ENCODE results near the gene SLC34A3. TPM values are rescaled to one million over a fixed set of nuclear protein-coding genes. Genes with fewer than 3 reads are reported as not detected.
A peak's percentile ranks its signal among the peaks of the same experiment; 100 is the strongest.

The SLC34A3 gene
- total and polyA plus RNA-seq, 2 donors = 0.05 TPM; not detected in 1

DNA sequence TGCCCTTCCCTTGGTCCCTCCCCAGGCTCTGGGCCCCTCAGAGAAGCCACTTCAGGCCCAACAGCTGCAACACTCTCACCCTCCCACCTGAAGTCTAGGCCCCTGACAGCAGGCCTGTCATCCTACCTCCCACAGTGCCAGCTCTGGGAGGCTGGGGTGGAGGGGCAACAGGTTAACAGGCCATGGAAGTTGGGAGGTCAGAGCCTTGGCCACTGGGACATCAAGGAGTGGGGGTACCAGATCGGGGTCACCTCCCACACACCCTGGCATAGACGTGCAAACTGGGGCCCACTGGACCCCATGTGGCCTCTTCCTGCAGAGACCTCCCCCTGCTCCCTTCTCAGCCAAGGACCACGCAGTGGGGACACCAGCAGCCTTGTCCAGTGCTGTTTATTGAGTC is 39.5 kb upstream of the SLC34A3 start:
- Histone ChIP-seq H3K27ac (ENCODE audit: low read depth) (no peak overlapping the region), H3K4me3 (ENCODE audit: low read depth, low read length) (no peak overlapping the region), H3K4me1 (ENCODE audit: insufficient read depth) (no peaks in the 10 kb centered on the region), H3K36me3 (ENCODE audit: insufficient read depth) (no peaks in the 10 kb centered on the region)
- DNase-seq (ENCODE audit: extremely low spot score) = no peak
- WGBS = 80% methylated on average over 3 of the region's 3 CpGs

DNA sequence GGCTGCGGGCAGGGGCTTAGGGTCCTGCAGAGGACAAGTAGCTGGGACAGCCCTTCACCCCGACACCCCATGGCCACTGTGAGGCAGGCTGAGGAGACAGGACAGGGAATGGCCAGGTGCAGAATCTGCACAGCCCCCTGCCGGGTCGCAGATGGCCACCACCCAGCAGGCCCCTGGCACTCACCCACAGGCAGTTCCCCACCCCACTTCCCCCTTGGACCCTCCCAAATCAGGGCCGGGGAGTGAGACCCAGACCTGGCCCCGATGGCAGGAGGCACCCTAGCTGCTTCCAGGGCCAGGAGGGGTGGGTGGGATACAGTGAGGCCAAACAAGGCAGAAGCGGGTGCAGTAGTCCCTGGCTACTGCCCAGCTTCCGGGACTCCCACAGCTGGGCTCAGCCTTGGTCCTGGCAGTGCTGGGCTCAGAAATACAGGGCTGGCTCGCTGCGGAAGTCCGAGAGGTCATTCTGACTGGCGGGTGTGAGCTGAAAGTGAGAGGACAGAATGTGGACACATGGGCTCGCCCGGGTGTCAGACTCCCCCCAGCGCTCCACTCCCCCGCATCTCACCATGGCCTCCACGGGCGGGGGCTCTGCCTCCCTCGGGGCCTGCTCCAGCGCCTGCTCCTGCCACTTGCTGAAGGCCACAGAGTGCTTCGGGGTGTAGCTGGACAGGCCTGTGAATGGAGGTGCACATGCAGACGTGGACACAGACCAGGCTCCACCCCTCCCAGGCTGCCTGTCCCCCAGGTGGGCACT is 38.8 kb upstream of the SLC34A3 start:
- Histone ChIP-seq H3K36me3 (ENCODE audit: insufficient read depth) (no peaks in the 10 kb centered on the region), H3K27ac (ENCODE audit: low read depth) (no peak overlapping the region), H3K4me3 (ENCODE audit: low read depth, low read length) (no peak overlapping the region), H3K4me1 (ENCODE audit: insufficient read depth) (no peaks in the 10 kb centered on the region)
- DNase-seq (ENCODE audit: extremely low spot score) = no peak
- 86% methylated on average over 22 of the region's 22 CpGs for WGBS

GRCh38 chr9:137192448-137192780 is 38.3 kb upstream of the SLC34A3 start:
- DNase-seq (ENCODE audit: extremely low spot score) = no peak
- Histone ChIP-seq H3K4me3 (ENCODE audit: low read depth, low read length) (no peak overlapping the region), H3K27ac (ENCODE audit: low read depth) (no peak overlapping the region), H3K4me1 (ENCODE audit: insufficient read depth) (no peaks in the 10 kb centered on the region), H3K36me3 (ENCODE audit: insufficient read depth) (no peaks in the 10 kb centered on the region)
- WGBS = 83% methylated on average over 10 of the region's 10 CpGs

DNA sequence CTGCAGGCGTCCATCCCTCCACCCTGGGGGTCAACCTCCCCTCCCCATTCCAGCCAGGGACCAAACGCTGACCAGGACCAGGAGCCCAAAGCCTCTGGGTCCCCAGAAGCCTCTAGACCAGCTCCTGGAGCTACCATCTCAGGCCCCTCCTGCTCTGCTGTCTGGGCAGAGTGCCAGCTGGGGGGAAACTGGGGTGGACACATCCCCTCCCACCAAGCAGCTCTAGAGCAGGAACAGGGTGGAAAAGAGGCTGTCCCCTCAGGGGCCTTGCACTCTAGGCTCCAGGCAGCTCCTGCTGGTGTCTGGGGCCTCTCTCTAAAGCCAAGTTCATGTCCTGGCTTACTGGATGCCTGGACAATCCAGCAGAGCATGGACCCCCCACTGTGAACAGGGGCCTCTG is 37.8 kb upstream of the SLC34A3 start:
- Histone ChIP-seq H3K4me3 (ENCODE audit: low read depth, low read length) (no peak overlapping the region), H3K4me1 (ENCODE audit: insufficient read depth) (no peaks in the 10 kb centered on the region), H3K27ac (ENCODE audit: low read depth) (no peak overlapping the region), H3K36me3 (ENCODE audit: insufficient read depth) (no peaks in the 10 kb centered on the region)
- DNase-seq (ENCODE audit: extremely low spot score) = no peak
- WGBS = 73% methylated on average over 2 of the region's 2 CpGs

GRCh38 chr9:137193771-137194170 is 36.9 kb upstream of the SLC34A3 start:
- H3K4me3 ChIP-seq (ENCODE audit: low read depth, low read length) = no peak overlapping the region
- H3K4me1 ChIP-seq (ENCODE audit: insufficient read depth) = no peaks in the 10 kb centered on the region
- H3K36me3 ChIP-seq (ENCODE audit: insufficient read depth) = no peaks in the 10 kb centered on the region
- H3K27ac ChIP-seq (ENCODE audit: low read depth) = no peak overlapping the region
- no peak for DNase-seq (ENCODE audit: extremely low spot score)
- 80% methylated on average over 14 of the region's 14 CpGs for WGBS

GRCh38 chr9:137194388-137194787 is 36.3 kb upstream of the SLC34A3 start:
- Histone ChIP-seq H3K4me3 (ENCODE audit: low read depth, low read length) (no peak overlapping the region), H3K27ac (ENCODE audit: low read depth) (no peak overlapping the region), H3K4me1 (ENCODE audit: insufficient read depth) (no peaks in the 10 kb centered on the region), H3K36me3 (ENCODE audit: insufficient read depth) (no peaks in the 10 kb centered on the region)
- whole genome bisulfite sequencing = 68% methylated on average over 16 of the region's 16 CpGs
- DNase-seq (ENCODE audit: extremely low spot score) = no peak

DNA sequence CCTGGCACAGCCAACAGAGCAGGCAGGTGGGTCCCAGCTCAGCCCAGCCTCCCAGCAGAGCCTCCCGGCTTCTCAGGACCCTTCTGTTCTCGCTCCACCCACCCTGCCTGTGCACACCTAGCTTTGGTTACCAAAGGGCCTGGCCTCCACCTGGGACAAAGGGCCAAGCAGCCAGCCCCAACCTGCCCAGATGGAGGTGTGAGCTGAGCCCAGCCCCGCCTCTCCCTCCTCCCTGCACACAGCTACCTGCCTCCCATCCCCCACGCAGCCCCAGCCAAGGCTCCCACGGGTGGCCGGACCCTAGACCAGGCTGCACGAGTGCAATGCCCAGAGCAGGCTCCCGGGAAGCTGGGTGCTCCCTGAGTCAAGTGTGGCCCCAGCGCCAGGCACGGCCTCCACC is 35.8 kb upstream of the SLC34A3 start:
- 78% methylated on average over 10 of the region's 10 CpGs for WGBS
- no peaks in the 10 kb centered on the region for H3K4me1 ChIP-seq (ENCODE audit: insufficient read depth)
- no peaks in the 10 kb centered on the region for H3K36me3 ChIP-seq (ENCODE audit: insufficient read depth)
- H3K27ac ChIP-seq (ENCODE audit: low read depth) = peak overlapping the region; percentile 81
- peak; percentile 21 for DNase-seq (ENCODE audit: extremely low spot score)
- no peak overlapping the region for H3K4me3 ChIP-seq (ENCODE audit: low read depth, low read length)

DNA sequence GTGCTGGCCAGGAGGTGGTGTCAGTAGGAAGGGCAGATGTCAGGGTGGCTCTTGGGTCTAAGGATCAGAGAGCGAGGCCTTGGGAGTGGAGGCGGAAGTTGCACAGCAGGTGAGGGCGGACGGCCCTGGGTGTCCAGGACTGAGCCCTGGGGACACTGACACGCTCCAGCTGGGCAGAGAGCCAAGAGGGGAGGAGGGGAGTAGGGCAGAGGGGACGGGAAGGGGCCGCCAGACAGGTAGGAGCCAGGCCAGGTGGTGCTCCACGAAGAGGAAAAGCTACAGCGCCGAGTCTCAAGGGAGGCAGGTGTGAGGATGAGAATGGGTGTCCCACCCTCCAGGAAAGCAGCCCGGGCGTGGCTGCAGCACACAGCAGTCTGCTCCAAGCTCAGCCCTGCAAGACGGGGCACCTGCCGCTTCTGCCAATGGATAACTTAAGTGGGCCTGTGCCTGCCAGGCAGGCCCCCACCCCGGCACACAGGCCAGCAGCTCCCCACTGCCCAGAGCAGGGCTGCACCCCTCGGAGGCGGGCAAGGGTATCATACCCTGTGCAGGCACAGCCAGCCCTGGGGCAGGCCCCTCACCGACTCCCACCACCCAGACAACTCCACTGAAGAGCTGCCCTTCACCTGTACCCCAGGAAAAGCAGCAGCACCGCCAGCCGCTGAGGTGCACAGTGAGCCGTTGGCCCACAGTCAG is 35.0 kb upstream of the SLC34A3 start:
- Histone ChIP-seq H3K27ac (ENCODE audit: low read depth) (peak overlapping the region; percentile 81), H3K4me3 (ENCODE audit: low read depth, low read length) (no peak overlapping the region), H3K4me1 (ENCODE audit: insufficient read depth) (no peaks in the 10 kb centered on the region), H3K36me3 (ENCODE audit: insufficient read depth) (no peaks in the 10 kb centered on the region)
- WGBS = 81% methylated on average over 21 of the region's 21 CpGs
- no peak for DNase-seq (ENCODE audit: extremely low spot score)

DNA sequence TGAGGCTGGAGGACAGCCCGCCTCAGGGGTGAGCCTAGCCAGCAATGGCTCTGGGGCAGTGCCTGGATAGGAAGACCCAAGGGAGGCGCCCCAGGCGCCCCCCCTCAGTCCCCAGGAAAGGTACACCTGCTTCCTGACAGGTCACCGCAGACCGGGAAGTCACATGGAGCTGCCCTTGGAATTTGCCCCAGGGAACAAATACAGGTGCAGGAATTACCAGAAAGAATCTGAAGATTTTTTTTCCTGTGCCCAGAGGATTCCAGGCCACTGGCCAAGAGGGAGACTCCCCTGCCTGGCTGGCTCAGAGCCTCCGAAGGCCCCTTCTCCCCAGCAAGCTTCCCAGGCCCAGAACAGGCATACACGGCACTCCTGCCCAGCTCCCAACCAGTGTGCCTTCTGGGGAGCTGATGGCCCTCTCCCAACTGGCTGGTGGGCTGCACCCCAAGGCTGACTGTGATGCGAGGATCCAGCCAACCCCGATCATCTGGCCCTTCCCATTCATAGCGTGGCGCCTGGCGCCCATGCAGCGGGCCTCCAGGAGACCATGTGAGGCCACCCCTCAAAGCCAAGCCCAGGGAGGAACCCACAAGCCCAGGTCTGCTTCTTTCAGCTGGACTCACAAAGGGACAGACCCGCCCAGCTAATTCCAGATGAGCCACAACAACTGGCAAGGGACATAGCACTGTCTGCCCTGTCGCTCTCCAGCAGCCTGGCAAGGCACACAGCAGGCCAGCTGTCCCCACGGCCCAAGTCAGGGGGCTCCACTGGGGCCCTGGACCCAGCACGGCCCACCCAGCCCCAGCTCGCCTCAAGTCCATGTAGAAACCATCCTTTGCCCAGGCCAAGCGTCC is 32.4 kb upstream of the SLC34A3 start:
- no peak overlapping the region for H3K4me3 ChIP-seq (ENCODE audit: low read depth, low read length)

DNA sequence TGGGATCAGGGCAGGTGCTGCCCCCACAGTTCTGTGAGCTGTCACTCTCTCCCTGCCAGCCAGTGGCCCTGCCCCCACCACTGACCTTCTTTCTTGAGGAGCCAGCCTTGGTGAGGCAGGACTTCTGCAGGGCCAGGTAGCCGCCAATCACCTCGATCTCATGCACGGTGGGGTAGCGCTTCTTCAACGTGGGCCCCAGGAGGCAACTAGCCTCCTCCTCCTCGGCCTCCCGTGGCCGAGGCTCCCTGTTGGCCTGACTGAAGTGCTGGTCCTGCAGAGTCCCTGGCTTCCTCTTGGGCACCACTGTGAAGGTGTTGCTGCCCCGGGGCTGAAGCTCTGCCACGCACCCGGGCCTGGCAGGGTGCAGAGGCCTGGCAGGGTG is 31.8 kb upstream of the SLC34A3 start:
- WGBS = 76% methylated on average over 11 of the region's 11 CpGs
- DNase-seq (ENCODE audit: extremely low spot score) = no peak
- no peak overlapping the region for H3K4me3 ChIP-seq (ENCODE audit: low read depth, low read length)
- H3K36me3 ChIP-seq (ENCODE audit: insufficient read depth) = no peaks in the 10 kb centered on the region
- no peak overlapping the region for H3K27ac ChIP-seq (ENCODE audit: low read depth)
- H3K4me1 ChIP-seq (ENCODE audit: insufficient read depth) = no peaks in the 10 kb centered on the region

More for the DNA sequence above, 32.4 kb upstream of the SLC34A3 start:
- H3K4me1 ChIP-seq (ENCODE audit: insufficient read depth) = no peaks in the 10 kb centered on the region
- no peaks in the 10 kb centered on the region for H3K36me3 ChIP-seq (ENCODE audit: insufficient read depth)
- WGBS = 80% methylated on average over 19 of the region's 19 CpGs
- DNase-seq (ENCODE audit: extremely low spot score) = no peak
- no peak overlapping the region for H3K27ac ChIP-seq (ENCODE audit: low read depth)

- H3K4me1 ChIP-seq (ENCODE audit: insufficient read depth) = no peaks in the 10 kb centered on the region
- WGBS = 8% methylated on average over 51 of the region's 51 CpGs
- no peak for DNase-seq (ENCODE audit: extremely low spot score)
- H3K36me3 ChIP-seq (ENCODE audit: insufficient read depth) = no peaks in the 10 kb centered on the region
- peak overlapping the region; percentile 88 for H3K4me3 ChIP-seq (ENCODE audit: low read depth, low read length)
- H3K27ac ChIP-seq (ENCODE audit: low read depth) = no peak overlapping the region
Measured at GRCh38 chr9:137199411-137200121, 31.1 kb upstream of the SLC34A3 start.

- peak; percentile 98 for DNase-seq (ENCODE audit: extremely low spot score)
- no peaks in the 10 kb centered on the region for H3K4me1 ChIP-seq (ENCODE audit: insufficient read depth)
- peak within 1 kb of the TSS; percentile 54 for H3K27ac ChIP-seq (ENCODE audit: low read depth)
- H3K4me3 ChIP-seq (ENCODE audit: low read depth, low read length) = peak within 1 kb of the TSS; percentile 88
- no peaks in the 10 kb centered on the region for H3K36me3 ChIP-seq (ENCODE audit: insufficient read depth)
- under 1% methylated on average over 115 of the region's 118 CpGs for WGBS
Measured at GRCh38 chr9:137200311-137201204, 30.1 kb upstream of the SLC34A3 start, which contains the start of gene TPRN. TSS of gene TPRN (minus strand) at chr9:137200741. CDS start at chr9:137200711, 30 bp downstream.
